ENCODE results near the gene NKX2-2.

DNA sequence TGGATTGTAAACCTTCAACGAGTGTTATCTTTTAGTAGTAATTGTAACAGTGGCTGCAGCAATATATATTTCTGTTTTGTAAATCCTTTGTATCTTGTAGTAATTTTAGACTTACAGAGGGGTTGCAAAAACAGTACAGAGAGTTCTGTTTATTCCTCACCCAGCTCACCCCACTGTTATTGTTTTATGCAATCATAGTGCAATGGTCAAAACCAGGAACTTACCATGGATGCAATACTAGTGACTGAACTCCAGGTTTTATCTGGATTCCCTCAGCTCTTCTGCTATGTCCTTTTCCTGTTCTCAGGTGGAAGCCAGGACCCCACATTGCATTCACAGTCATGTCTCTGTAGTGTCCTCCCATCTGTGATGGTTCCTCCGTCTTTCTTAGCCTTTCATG is 42.5 kb upstream of the NKX2-2 start:
- TF ChIP-seq, protein P1, sequence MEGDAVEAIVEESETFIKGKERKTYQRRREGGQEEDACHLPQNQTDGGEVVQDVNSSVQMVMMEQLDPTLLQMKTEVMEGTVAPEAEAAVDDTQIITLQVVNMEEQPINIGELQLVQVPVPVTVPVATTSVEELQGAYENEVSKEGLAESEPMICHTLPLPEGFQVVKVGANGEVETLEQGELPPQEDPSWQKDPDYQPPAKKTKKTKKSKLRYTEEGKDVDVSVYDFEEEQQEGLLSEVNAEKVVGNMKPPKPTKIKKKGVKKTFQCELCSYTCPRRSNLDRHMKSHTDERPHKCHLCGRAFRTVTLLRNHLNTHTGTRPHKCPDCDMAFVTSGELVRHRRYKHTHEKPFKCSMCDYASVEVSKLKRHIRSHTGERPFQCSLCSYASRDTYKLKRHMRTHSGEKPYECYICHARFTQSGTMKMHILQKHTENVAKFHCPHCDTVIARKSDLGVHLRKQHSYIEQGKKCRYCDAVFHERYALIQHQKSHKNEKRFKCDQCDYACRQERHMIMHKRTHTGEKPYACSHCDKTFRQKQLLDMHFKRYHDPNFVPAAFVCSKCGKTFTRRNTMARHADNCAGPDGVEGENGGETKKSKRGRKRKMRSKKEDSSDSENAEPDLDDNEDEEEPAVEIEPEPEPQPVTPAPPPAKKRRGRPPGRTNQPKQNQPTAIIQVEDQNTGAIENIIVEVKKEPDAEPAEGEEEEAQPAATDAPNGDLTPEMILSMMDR (tag by site-specific recombination; IDR thresholded peaks at IDR 0.05): no peak
- TF ChIP-seq GFI1B (tag by site-specific recombination; IDR thresholded peaks at IDR 0.05) (no peak), ZNF223 (tag by site-specific recombination; IDR thresholded peaks at IDR 0.05) (no peak), ZNF24 (tag by site-specific recombination; IDR thresholded peaks at IDR 0.05) (no peak), SP3 (tag by site-specific recombination; IDR thresholded peaks at IDR 0.05) (no peak), ZNF768 (tag by site-specific recombination; IDR thresholded peaks at IDR 0.05) (no peak), HOXC10 (CRISPR knock-in tag; IDR thresholded peaks at IDR 0.05) (no peak), WT1 (tag by site-specific recombination; IDR thresholded peaks at IDR 0.05) (no peak), ZNF302 (tag by site-specific recombination; IDR thresholded peaks at IDR 0.05; ENCODE audit: low read depth) (no peak), OVOL3 (tag by site-specific recombination; IDR thresholded peaks at IDR 0.05) (no peak)
- TF ChIP-seq, protein P2, sequence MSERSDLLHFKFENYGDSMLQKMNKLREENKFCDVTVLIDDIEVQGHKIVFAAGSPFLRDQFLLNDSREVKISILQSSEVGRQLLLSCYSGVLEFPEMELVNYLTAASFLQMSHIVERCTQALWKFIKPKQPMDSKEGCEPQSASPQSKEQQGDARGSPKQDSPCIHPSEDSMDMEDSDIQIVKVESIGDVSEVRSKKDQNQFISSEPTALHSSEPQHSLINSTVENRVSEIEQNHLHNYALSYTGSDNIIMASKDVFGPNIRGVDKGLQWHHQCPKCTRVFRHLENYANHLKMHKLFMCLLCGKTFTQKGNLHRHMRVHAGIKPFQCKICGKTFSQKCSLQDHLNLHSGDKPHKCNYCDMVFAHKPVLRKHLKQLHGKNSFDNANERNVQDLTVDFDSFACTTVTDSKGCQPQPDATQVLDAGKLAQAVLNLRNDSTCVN (tag by site-specific recombination; optimal IDR thresholded peaks at IDR 0.05): no peak
- TF ChIP-seq, protein P3, sequence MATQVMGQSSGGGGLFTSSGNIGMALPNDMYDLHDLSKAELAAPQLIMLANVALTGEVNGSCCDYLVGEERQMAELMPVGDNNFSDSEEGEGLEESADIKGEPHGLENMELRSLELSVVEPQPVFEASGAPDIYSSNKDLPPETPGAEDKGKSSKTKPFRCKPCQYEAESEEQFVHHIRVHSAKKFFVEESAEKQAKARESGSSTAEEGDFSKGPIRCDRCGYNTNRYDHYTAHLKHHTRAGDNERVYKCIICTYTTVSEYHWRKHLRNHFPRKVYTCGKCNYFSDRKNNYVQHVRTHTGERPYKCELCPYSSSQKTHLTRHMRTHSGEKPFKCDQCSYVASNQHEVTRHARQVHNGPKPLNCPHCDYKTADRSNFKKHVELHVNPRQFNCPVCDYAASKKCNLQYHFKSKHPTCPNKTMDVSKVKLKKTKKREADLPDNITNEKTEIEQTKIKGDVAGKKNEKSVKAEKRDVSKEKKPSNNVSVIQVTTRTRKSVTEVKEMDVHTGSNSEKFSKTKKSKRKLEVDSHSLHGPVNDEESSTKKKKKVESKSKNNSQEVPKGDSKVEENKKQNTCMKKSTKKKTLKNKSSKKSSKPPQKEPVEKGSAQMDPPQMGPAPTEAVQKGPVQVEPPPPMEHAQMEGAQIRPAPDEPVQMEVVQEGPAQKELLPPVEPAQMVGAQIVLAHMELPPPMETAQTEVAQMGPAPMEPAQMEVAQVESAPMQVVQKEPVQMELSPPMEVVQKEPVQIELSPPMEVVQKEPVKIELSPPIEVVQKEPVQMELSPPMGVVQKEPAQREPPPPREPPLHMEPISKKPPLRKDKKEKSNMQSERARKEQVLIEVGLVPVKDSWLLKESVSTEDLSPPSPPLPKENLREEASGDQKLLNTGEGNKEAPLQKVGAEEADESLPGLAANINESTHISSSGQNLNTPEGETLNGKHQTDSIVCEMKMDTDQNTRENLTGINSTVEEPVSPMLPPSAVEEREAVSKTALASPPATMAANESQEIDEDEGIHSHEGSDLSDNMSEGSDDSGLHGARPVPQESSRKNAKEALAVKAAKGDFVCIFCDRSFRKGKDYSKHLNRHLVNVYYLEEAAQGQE (tag by site-specific recombination; IDR thresholded peaks at IDR 0.05): no peak
- TF ChIP-seq, protein P4, sequence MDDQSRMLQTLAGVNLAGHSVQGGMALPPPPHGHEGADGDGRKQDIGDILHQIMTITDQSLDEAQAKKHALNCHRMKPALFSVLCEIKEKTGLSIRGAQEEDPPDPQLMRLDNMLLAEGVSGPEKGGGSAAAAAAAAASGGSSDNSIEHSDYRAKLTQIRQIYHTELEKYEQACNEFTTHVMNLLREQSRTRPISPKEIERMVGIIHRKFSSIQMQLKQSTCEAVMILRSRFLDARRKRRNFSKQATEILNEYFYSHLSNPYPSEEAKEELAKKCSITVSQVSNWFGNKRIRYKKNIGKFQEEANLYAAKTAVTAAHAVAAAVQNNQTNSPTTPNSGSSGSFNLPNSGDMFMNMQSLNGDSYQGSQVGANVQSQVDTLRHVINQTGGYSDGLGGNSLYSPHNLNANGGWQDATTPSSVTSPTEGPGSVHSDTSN (CRISPR knock-in tag; IDR thresholded peaks at IDR 0.05): no peak
- TF ChIP-seq, protein P5, sequence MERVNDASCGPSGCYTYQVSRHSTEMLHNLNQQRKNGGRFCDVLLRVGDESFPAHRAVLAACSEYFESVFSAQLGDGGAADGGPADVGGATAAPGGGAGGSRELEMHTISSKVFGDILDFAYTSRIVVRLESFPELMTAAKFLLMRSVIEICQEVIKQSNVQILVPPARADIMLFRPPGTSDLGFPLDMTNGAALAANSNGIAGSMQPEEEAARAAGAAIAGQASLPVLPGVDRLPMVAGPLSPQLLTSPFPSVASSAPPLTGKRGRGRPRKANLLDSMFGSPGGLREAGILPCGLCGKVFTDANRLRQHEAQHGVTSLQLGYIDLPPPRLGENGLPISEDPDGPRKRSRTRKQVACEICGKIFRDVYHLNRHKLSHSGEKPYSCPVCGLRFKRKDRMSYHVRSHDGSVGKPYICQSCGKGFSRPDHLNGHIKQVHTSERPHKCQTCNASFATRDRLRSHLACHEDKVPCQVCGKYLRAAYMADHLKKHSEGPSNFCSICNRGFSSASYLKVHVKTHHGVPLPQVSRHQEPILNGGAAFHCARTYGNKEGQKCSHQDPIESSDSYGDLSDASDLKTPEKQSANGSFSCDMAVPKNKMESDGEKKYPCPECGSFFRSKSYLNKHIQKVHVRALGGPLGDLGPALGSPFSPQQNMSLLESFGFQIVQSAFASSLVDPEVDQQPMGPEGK (tag by site-specific recombination; IDR thresholded peaks at IDR 0.05): no peak
